Duodenal mucosa (tissue), 2 donors: ENCODE results near the gene COPZ1.
A peak's percentile ranks its signal among the peaks of the same experiment; 100 is the strongest.
"Not testable (repeated sequence)": the region's sequence is repeated elsewhere in the genome, so short reads cannot be mapped to it uniquely, and the experiment has no call there.

Experiments
- H3K27ac ChIP-seq: one replicate; pipeline ENCODE4 v1.7.0; 2013; ENCODE audit warnings: low read depth, low read length
- H3K27me3 ChIP-seq, 2 donors: one replicate each; pipeline ENCODE4 v1.7.0; 2013; ENCODE audit warnings: low read length in 2 of 2, control low read depth in 1 of 2; ENCODE audit not compliant: insufficient read depth in 2 of 2, control insufficient read depth in 1 of 2
- H3K36me3 ChIP-seq, 2 donors: one replicate each; pipeline ENCODE4 v1.7.0; 2013; ENCODE audit warnings: low read length in 2 of 2, control low read depth in 1 of 2; ENCODE audit not compliant: insufficient read depth in 2 of 2, control insufficient read depth in 1 of 2
- H3K4me1 ChIP-seq, 2 donors: one replicate each; pipeline ENCODE4 v1.7.0; 2013; ENCODE audit warnings: low read length in 2 of 2, control low read depth in 1 of 2; ENCODE audit not compliant: insufficient read depth in 2 of 2, control insufficient read depth in 1 of 2
- H3K4me3 ChIP-seq, 2 donors: one replicate each; pipeline ENCODE4 v1.7.0; 2013; ENCODE audit warnings: low read length in 2 of 2, low read depth in 1 of 2
- H3K9ac ChIP-seq, 2 donors: one replicate each; pipeline ENCODE4 v1.7.0; 2013; ENCODE audit warnings: low read length in 2 of 2, low read depth in 1 of 2
- H3K9me3 ChIP-seq, 2 donors: one replicate each; pipeline ENCODE4 v1.7.0; 2013; ENCODE audit warnings: low read length in 2 of 2, control low read depth in 1 of 2; ENCODE audit not compliant: control insufficient read depth in 1 of 2

The COPZ1 gene

GRCh38 chr12:54324617-54325441 lies at the start of gene COPZ1:
TSS of gene COPZ1 (plus strand) at chr12:54325131. CDS start at chr12:54325164, 33 bp downstream.
- peaks cover 15 to 18% of the 10 kb centered on the region in 2 donors for H3K4me1 ChIP-seq
- H3K9me3 ChIP-seq = no peaks in the 10 kb centered on the region
- H3K4me3 ChIP-seq = peak within 1 kb of the TSS; percentile 83 to 100
- peak within 1 kb of the TSS; percentile 65 for H3K27ac ChIP-seq
- H3K9ac ChIP-seq = peak within 1 kb of the TSS; percentile 92 to 99
- no peaks in the 10 kb centered on the region for H3K27me3 ChIP-seq
- H3K36me3 ChIP-seq = peaks cover 0 to 4% of the 10 kb centered on the region in 2 donors

DNA sequence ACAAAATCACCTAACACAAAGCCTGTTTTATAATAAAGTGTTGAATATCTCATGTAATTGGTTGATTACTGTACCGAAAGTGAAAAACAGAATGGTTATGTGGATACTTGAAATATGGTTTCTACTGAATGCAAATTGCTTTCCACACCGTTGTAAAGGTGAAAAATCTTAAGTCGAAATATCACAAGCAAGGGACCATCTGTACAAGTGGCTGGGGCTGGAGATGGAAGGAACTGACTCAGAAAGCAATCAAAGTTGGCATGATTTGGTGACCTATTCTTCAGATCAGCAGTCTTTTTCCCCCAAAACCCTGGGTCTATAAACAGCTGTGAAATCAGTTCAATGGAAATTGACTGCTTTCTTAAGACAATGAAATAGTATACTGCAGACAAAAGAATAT lies 48.6 kb upstream of the COPZ1 start:
- H3K9me3 ChIP-seq = no peaks in the 10 kb centered on the region
- peaks cover 12 to 22% of the 10 kb centered on the region in 2 donors for H3K4me1 ChIP-seq
- no peak overlapping the region for H3K27ac ChIP-seq
- H3K36me3 ChIP-seq = peaks cover 0 to 4% of the 10 kb centered on the region in 2 donors
- H3K27me3 ChIP-seq = no peaks in the 10 kb centered on the region
- no peak overlapping the region for H3K9ac ChIP-seq
- no peak overlapping the region for H3K4me3 ChIP-seq

DNA sequence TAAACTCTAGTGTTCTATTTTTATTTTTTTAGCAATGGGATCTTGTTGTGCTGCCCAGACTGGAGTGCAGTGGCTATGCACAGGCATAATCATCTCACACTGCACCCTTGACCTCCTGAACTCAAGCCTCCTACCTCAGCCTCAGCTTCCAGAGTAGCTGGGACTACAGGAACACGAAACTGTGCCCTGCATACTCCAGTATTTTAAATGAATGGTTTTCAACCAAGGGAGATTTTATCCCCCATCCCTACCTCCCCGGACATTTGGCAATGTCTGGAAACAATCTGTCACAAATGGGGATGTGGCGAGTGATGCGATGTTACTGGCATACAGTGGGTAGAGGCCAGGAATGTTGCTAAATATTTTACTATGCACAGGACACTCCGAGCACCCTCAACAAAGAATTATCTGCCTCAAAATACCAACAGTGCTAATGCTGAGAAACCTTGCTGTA lies 47.1 kb upstream of the COPZ1 start:
- Histone ChIP-seq H3K4me3 (peak overlapping the region; percentile 88 to 100), H3K4me1 (peaks cover 22 to 37% of the 10 kb centered on the region in 2 donors), H3K9me3 (no peaks in the 10 kb centered on the region), H3K27me3 (no peaks in the 10 kb centered on the region), H3K9ac (peak overlapping the region in 1 of 2 donors; percentile 98), H3K27ac (no peak overlapping the region), H3K36me3 (peaks cover 12 to 13% of the 10 kb centered on the region in 2 donors)

- H3K36me3 ChIP-seq = peaks cover 25 to 26% of the 10 kb centered on the region in 2 donors
- H3K27me3 ChIP-seq = no peaks in the 10 kb centered on the region
- peak overlapping the region; percentile 88 to 100 for H3K4me3 ChIP-seq
- no peaks in the 10 kb centered on the region for H3K9me3 ChIP-seq
- peak overlapping the region; percentile 98 to 99 for H3K9ac ChIP-seq
- peaks cover 35 to 50% of the 10 kb centered on the region in 2 donors for H3K4me1 ChIP-seq
- H3K27ac ChIP-seq = peak overlapping the region; percentile 82
These were observed 45.7 kb upstream of the COPZ1 start for GRCh38 chr12:54279227-54279631.

DNA sequence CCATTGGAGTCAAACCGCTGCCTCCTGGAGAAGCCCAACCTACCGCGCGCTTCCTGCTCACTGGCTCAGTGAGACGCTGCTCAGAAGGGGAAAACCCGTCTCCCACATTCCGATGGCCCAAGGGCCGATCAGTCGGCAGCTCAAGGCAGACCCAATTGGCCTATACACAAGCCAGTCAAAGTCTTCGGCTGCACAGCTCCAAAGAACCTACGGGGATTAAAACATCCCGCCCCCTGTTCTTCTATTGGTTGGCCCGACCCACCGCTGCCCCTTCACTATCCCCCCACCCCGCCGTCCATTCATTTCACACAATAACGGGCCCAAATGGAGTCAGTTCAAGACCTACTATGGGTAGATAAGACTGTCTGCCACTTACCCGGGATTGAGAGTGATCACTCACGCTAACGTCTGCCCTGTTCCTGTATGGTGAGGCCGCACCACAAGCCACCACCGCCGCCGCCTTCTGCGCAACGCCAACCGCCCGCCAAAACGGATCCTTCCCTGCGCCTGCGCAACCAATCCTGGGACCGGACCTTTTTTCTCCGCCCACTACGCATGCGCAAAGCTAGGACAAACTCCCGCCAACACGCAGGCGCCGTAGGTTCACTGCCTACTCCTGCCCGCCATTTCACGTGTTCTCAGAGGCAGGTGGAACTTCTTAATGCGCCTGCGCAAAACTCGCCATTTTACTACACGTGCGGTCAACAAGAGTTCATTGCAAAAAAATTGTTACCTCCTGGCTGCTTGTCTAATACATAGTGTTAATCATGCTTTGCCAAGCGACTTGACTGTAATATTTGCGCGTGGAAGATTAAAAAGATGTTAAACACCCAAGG lies 45.1 kb upstream of the COPZ1 start, which contains the start of gene CBX5:
Gene CBX5 (minus strand): TSS at position 491 of the 836 bp plus-strand sequence. CDS start 22,472 bp downstream, outside the sequence.
- H3K4me3 ChIP-seq = peak within 1 kb of the TSS; percentile 88 to 100
- H3K9me3 ChIP-seq = no peaks in the 10 kb centered on the region
- H3K27ac ChIP-seq = peak within 1 kb of the TSS; percentile 87
- H3K4me1 ChIP-seq = peaks cover 37 to 57% of the 10 kb centered on the region in 2 donors
- no peaks in the 10 kb centered on the region for H3K27me3 ChIP-seq
- H3K9ac ChIP-seq = peak within 1 kb of the TSS; percentile 98 to 99
- H3K36me3 ChIP-seq = peaks cover 28 to 29% of the 10 kb centered on the region in 2 donors

DNA sequence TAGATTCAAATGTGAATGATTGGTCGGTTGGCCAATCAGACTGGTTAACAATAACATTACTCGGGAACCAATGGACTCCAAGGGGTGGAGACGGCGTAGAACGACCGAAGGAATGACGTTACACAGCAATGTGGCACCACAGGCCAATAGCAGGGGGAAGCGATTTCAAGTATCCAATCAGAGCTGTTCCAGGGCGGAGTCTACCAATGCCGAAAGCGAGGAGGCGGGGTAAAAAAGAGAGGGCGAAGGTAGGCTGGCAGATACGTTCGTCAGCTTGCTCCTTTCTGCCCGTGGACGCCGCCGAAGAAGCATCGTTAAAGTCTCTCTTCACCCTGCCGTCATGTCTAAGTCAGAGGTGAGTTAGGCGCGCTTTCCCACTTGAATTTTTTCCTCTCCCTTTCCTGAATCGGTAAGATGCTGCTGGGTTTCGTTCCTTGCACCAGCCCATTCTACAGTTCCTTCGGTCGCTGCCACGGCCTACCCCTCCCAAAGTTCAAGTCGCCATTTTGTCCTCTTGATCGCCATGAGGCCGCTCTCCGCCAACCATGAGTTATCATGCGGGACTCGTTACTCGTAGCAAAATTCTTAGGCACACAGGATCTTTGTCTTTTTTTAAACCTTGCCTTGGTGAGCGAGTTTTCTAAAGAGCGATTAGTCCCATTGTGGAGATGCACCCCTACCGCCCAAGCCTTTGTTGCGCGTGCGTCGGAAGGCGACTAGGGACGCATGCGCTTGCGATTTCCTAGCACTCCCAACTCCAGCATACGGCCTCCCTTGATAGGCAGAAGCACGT lies 44.3 kb upstream of the COPZ1 start, which contains the start of gene HNRNPA1:
Gene HNRNPA1 (plus strand): TSS at position 259 of the 793 bp plus-strand sequence. CDS start 82 bp downstream, at position 341.
- Histone ChIP-seq H3K9ac (peak within 1 kb of the TSS; percentile 98 to 99), H3K9me3 (no peaks in the 10 kb centered on the region), H3K36me3 (peaks cover 29 to 36% of the 10 kb centered on the region in 2 donors), H3K27ac (peak within 1 kb of the TSS; percentile 87), H3K27me3 (no peaks in the 10 kb centered on the region), H3K4me3 (peak within 1 kb of the TSS; percentile 88 to 100), H3K4me1 (peaks cover 43 to 65% of the 10 kb centered on the region in 2 donors)

DNA sequence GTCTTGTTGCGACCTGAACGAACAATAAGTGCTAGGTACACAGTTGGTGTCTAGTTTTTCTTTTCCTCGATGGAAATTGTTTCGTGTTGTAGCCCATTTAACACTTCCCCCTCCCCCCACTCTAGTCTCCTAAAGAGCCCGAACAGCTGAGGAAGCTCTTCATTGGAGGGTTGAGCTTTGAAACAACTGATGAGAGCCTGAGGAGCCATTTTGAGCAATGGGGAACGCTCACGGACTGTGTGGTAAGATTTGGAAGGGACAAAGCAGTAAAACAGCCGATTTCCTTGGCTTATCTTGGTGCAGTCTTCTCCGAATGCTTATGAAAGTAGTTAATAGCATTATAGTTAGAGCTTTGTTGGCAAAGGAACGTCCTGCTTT lies 43.7 kb upstream of the COPZ1 start:
- peak overlapping the region; percentile 88 to 100 for H3K4me3 ChIP-seq
- H3K27ac ChIP-seq = peak overlapping the region; percentile 87
- H3K9me3 ChIP-seq, H3K27me3 ChIP-seq: not testable (repeated sequence)
- H3K9ac ChIP-seq = peak overlapping the region; percentile 93 to 98
- H3K36me3 ChIP-seq = peaks cover 34 to 41% of the 10 kb centered on the region in 2 donors
- peaks cover 49 to 71% of the 10 kb centered on the region in 2 donors for H3K4me1 ChIP-seq

- not testable (repeated sequence) for H3K27me3 ChIP-seq, H3K9me3 ChIP-seq, H3K27ac ChIP-seq
- H3K4me3 ChIP-seq = peak overlapping the region; percentile 88 to 100
- H3K4me1 ChIP-seq = peaks cover 53 to 71% of the 10 kb centered on the region in 2 donors
- H3K9ac ChIP-seq = peak overlapping the region; percentile 93 to 98
- peaks cover 34 to 45% of the 10 kb centered on the region in 2 donors for H3K36me3 ChIP-seq
These were observed 43.2 kb upstream of the COPZ1 start for GRCh38 chr12:54281694-54282093.

DNA sequence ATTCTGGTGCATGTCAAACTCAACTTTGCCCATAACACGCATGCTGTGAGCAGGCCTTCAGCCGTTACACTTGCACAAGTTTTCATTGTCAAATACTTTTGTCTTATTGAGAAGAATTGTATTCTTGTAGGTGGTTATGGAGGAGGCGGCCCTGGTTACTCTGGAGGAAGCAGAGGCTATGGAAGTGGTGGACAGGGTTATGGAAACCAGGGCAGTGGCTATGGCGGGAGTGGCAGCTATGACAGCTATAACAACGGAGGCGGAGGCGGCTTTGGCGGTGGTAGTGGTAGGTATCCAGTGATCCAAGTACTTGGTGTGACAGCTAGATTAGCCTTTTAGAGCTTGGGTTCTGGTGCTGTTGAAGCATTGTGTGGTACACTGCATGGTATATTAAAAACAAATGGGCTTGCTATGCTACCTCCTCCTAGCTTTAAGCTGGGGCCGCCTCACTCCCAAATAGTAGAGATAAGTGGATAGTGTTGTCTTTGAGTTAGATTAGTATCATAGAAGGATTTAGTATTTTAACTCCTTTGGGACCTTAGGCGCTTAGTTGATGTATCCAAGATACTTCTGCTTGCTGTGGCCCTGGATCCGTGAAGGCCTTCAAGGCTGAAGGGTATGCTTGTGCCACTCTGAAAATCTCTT lies 41.9 kb upstream of the COPZ1 start:
- H3K9ac ChIP-seq = peak overlapping the region; percentile 36 to 98
- H3K4me1 ChIP-seq = peaks cover 60 to 69% of the 10 kb centered on the region in 2 donors
- no peaks in the 10 kb centered on the region for H3K9me3 ChIP-seq
- H3K4me3 ChIP-seq = peak overlapping the region; percentile 88 to 100
- H3K27me3 ChIP-seq = no peaks in the 10 kb centered on the region
- H3K36me3 ChIP-seq = peaks cover 42 to 57% of the 10 kb centered on the region in 2 donors
- H3K27ac ChIP-seq = no peak overlapping the region
